Trophoblast cell (in vitro differentiated cells and primary cell): ENCODE data around the gene ME3.

ENCODE experiments used
- DNase-seq, 2 donors: peaks; one replicate each; pipeline ENCODE4 v3.0.0-alpha.2; 2016
- H2AFZ ChIP-seq: 2 replicates; pipeline ENCODE4 v1.6.1; 2013; ENCODE audit warnings: low read length, moderate library complexity, mild to moderate bottlenecking; ENCODE audit not compliant: insufficient read depth, poor library complexity
- H2AK5ac ChIP-seq: 2 replicates; pipeline ENCODE4 v1.6.1; 2013; ENCODE audit warnings: mild to moderate bottlenecking, low read length
- H2BK120ac ChIP-seq: 2 replicates; pipeline ENCODE4 v1.6.1; 2013; ENCODE audit warnings: low read length, mild to moderate bottlenecking, moderate library complexity; ENCODE audit not compliant: insufficient read depth, poor library complexity
- H2BK12ac ChIP-seq: 2 replicates; pipeline ENCODE4 v1.6.1; 2013; ENCODE audit warnings: mild to moderate bottlenecking, low read length, moderate library complexity
- H2BK5ac ChIP-seq: 2 replicates; pipeline ENCODE4 v1.6.1; 2013; ENCODE audit warnings: low read length, low read depth, moderate library complexity, mild to moderate bottlenecking; ENCODE audit not compliant: poor library complexity
- H3K14ac ChIP-seq: 2 replicates; pipeline ENCODE4 v1.6.1; 2013; ENCODE audit warnings: mild to moderate bottlenecking, low read length
- H3K18ac ChIP-seq: 2 replicates; pipeline ENCODE4 v1.6.1; 2013; ENCODE audit warnings: mild to moderate bottlenecking, low read length
- H3K23ac ChIP-seq: 2 replicates; pipeline ENCODE4 v1.6.1; 2013; ENCODE audit warnings: low read length
- H3K27ac ChIP-seq: 2 replicates; pipeline ENCODE4 v1.5.1; 2013; ENCODE audit warnings: low read depth, mild to moderate bottlenecking, inconsistent platforms, low read length, moderate library complexity
- H3K27me3 ChIP-seq: 2 replicates; pipeline ENCODE4 v1.6.1; 2013; ENCODE audit warnings: inconsistent platforms, mild to moderate bottlenecking, low read length, moderate library complexity; ENCODE audit not compliant: insufficient read depth
- H3K36me3 ChIP-seq, 2 experiments: 1 replicate in 1 of 2; 2 replicates in 1 of 2; pipeline ENCODE4 v1.6.1; 2013; ENCODE audit warnings: low read length in 2 of 2, mild to moderate bottlenecking in 2 of 2, moderate library complexity in 1 of 2; ENCODE audit not compliant: insufficient read depth in 2 of 2, control insufficient read depth in 1 of 2
- H3K4ac ChIP-seq: 2 replicates; pipeline ENCODE4 v1.6.1; 2013; ENCODE audit warnings: low read depth, mild to moderate bottlenecking, low read length, moderate library complexity
- H3K4me1 ChIP-seq, 2 experiments: 1 replicate in 1 of 2; 2 replicates in 1 of 2; pipeline ENCODE4 v1.6.1; 2013; ENCODE audit warnings: low read length in 2 of 2, mild to moderate bottlenecking in 2 of 2, moderate library complexity in 1 of 2; ENCODE audit not compliant: insufficient read depth in 2 of 2, control insufficient read depth in 1 of 2
- H3K4me2 ChIP-seq: 2 replicates; pipeline ENCODE4 v1.6.1; 2013; ENCODE audit warnings: inconsistent platforms, mild to moderate bottlenecking, low read length, moderate library complexity
- H3K4me3 ChIP-seq: 2 replicates; pipeline ENCODE4 v1.5.1; 2013; ENCODE audit warnings: mild to moderate bottlenecking, low read depth, low read length, inconsistent platforms
- H3K79me1 ChIP-seq: one replicate; pipeline ENCODE4 v1.6.1; 2013; ENCODE audit warnings: low read length
- H3K79me2 ChIP-seq: 2 replicates; pipeline ENCODE4 v1.6.1; 2013; ENCODE audit warnings: low read length, mild to moderate bottlenecking; ENCODE audit not compliant: control insufficient read depth, insufficient read depth, poor library complexity
- H3K9ac ChIP-seq: 2 replicates; pipeline ENCODE4 v1.6.1; 2013; ENCODE audit warnings: mild to moderate bottlenecking, low read length
- H3K9me3 ChIP-seq: 2 replicates; pipeline ENCODE4 v1.6.1; 2013; ENCODE audit warnings: low read depth, mild to moderate bottlenecking, control low read depth, inconsistent platforms, low read length; ENCODE audit not compliant: insufficient read depth
- H4K12ac ChIP-seq: 2 replicates; pipeline ENCODE4 v1.6.1; 2013; ENCODE audit warnings: low read depth, mild to moderate bottlenecking, low read length, moderate library complexity
- H4K8ac ChIP-seq: 2 replicates; pipeline ENCODE4 v1.6.1; 2013; ENCODE audit warnings: low read depth, mild to moderate bottlenecking, low read length, moderate library complexity
- H4K91ac ChIP-seq: one replicate; pipeline ENCODE4 v1.6.1; 2013; ENCODE audit warnings: low read depth, mild to moderate bottlenecking, low read length, moderate library complexity
- WGBS: extraction: QIAGEN DNeasy Blood & Tissue Kit; methylation state at CpG from one replicate; pipeline ENCODE4 v1.1.7; 2013; ENCODE audit warnings: missing lambda C conversion rate; ENCODE audit not compliant: insufficient read length, insufficient coverage; ENCODE audit errors: extremely low coverage; 5-methylcytosine and 5-hydroxymethylcytosine counted together

ME3 gene

GRCh38 chr11:86698639-86699038 is 26.2 kb upstream of the ME3 start:
- Histone ChIP-seq H3K9me3 (no peaks in the 10 kb centered on the region), H3K4me2 (no peak overlapping the region), H2BK5ac (no peak overlapping the region), H3K23ac (no peak overlapping the region), H2AFZ (no peak overlapping the region), H3K27me3 (no peaks in the 10 kb centered on the region), H4K8ac (no peak overlapping the region), H3K4ac (no peak overlapping the region), H2BK120ac (no peak overlapping the region), H4K91ac (no peak overlapping the region), H3K79me2 (peaks cover 2% of the 10 kb centered on the region), H3K18ac (no peak overlapping the region), H4K12ac (no peak overlapping the region), H2BK12ac (no peak overlapping the region), H3K4me1 (peaks cover 4 to 12% of the 10 kb centered on the region in 2 experiments), H3K9ac (no peak overlapping the region), H3K79me1 (peaks cover 8% of the 10 kb centered on the region), H3K27ac (no peak overlapping the region), H2AK5ac (no peak overlapping the region), H3K4me3 (no peak overlapping the region), H3K14ac (no peak overlapping the region), H3K36me3 (no peaks in the 10 kb centered on the region)
- WGBS: no CpG with 5 or more reads among the region's 1 CpG
- DNase-seq: peak; percentile 46 to 61

DNA sequence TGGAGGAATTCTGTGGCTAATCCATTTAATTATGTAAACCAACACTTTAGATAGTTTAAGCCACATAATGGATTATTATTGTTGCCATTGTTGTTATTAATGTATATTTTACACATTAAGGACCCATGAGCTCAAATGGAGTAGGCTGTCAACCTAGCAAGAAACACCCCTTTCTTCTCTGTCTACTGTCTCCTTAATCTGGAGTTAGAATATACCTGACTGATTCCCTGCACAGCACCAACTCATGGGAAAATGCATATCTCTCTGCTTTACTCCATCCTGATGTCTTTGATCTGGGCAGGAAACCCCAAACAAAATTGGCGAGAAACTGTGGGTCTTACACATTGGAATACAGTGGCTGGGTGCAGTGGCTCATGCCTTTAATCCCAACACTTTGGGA is 24.0 kb upstream of the ME3 start:
- no peak overlapping the region for H3K4ac ChIP-seq
- H2AFZ ChIP-seq: no peak overlapping the region
- no peak overlapping the region for H2AK5ac ChIP-seq
- no peaks in the 10 kb centered on the region for H3K9me3 ChIP-seq
- no peaks in the 10 kb centered on the region for H3K27me3 ChIP-seq
- H2BK5ac ChIP-seq: peak overlapping the region; percentile 74
- no peak overlapping the region for H4K12ac ChIP-seq
- WGBS: no CpG with 5 or more reads among the region's 1 CpG
- H2BK120ac ChIP-seq: no peak overlapping the region
- no peaks in the 10 kb centered on the region for H3K36me3 ChIP-seq
- H3K23ac ChIP-seq: no peak overlapping the region
- H3K79me2 ChIP-seq: peaks cover 2% of the 10 kb centered on the region
- no peak overlapping the region for H3K18ac ChIP-seq
- H3K4me3 ChIP-seq: no peak overlapping the region
- H4K91ac ChIP-seq: peak overlapping the region; percentile 2
- no peak overlapping the region for H3K4me2 ChIP-seq
- no peak overlapping the region for H3K9ac ChIP-seq
- no peak for DNase-seq
- H2BK12ac ChIP-seq: peak overlapping the region; percentile 94
- no peak overlapping the region for H3K14ac ChIP-seq
- H3K4me1 ChIP-seq: peaks cover 4 to 12% of the 10 kb centered on the region in 2 experiments
- no peak overlapping the region for H3K27ac ChIP-seq
- peaks cover 8% of the 10 kb centered on the region for H3K79me1 ChIP-seq
- peak overlapping the region; percentile 25 for H4K8ac ChIP-seq

- no peak overlapping the region for H4K12ac ChIP-seq
- WGBS: no CpG with 5 or more reads among the region's 1 CpG
- no peak overlapping the region for H3K4me3 ChIP-seq
- no peak overlapping the region for H2AK5ac ChIP-seq
- no peak overlapping the region for H4K8ac ChIP-seq
- H3K23ac ChIP-seq: no peak overlapping the region
- H2BK120ac ChIP-seq: no peak overlapping the region
- H3K4me1 ChIP-seq: peaks cover 4 to 12% of the 10 kb centered on the region in 2 experiments
- peaks cover 2% of the 10 kb centered on the region for H3K79me2 ChIP-seq
- H3K9ac ChIP-seq: no peak overlapping the region
- H2BK5ac ChIP-seq: no peak overlapping the region
- H3K9me3 ChIP-seq: no peaks in the 10 kb centered on the region
- peak overlapping the region; percentile 61 for H3K27ac ChIP-seq
- no peaks in the 10 kb centered on the region for H3K27me3 ChIP-seq
- no peak overlapping the region for H3K4ac ChIP-seq
- no peak overlapping the region for H3K14ac ChIP-seq
- no peaks in the 10 kb centered on the region for H3K36me3 ChIP-seq
- H4K91ac ChIP-seq: no peak overlapping the region
- no peak overlapping the region for H3K4me2 ChIP-seq
- H2BK12ac ChIP-seq: no peak overlapping the region
- peaks cover 8% of the 10 kb centered on the region for H3K79me1 ChIP-seq
- DNase-seq: peak in 1 of 2 donors; percentile 84
- no peak overlapping the region for H2AFZ ChIP-seq
- no peak overlapping the region for H3K18ac ChIP-seq
Observed at GRCh38 chr11:86696004-86696403, 23.6 kb upstream of the ME3 start.

GRCh38 chr11:86695373-86695772 is 23.0 kb upstream of the ME3 start:
- peaks cover 2% of the 10 kb centered on the region for H3K79me2 ChIP-seq
- H2BK5ac ChIP-seq: peak overlapping the region; percentile 74
- DNase-seq: no peak
- H3K4me2 ChIP-seq: no peak overlapping the region
- peak overlapping the region; percentile 61 for H3K27ac ChIP-seq
- H4K12ac ChIP-seq: no peak overlapping the region
- no peak overlapping the region for H2AK5ac ChIP-seq
- H4K91ac ChIP-seq: peak overlapping the region; percentile 42
- H3K4me3 ChIP-seq: no peak overlapping the region
- H2BK120ac ChIP-seq: peak overlapping the region; percentile 79
- H3K4ac ChIP-seq: no peak overlapping the region
- H2BK12ac ChIP-seq: peak overlapping the region; percentile 66
- H4K8ac ChIP-seq: peak overlapping the region; percentile 71
- no peak overlapping the region for H3K9ac ChIP-seq
- peak overlapping the region; percentile 48 for H3K14ac ChIP-seq
- peaks cover 8% of the 10 kb centered on the region for H3K79me1 ChIP-seq
- H3K36me3 ChIP-seq: no peaks in the 10 kb centered on the region
- H3K9me3 ChIP-seq: no peaks in the 10 kb centered on the region
- peak overlapping the region; percentile 53 for H3K18ac ChIP-seq
- no peak overlapping the region for H3K23ac ChIP-seq
- no peak overlapping the region for H2AFZ ChIP-seq
- H3K27me3 ChIP-seq: no peaks in the 10 kb centered on the region
- peaks cover 4 to 12% of the 10 kb centered on the region in 2 experiments for H3K4me1 ChIP-seq
